ENCODE measurements around the gene CPPED1.

The CPPED1 gene

DNA sequence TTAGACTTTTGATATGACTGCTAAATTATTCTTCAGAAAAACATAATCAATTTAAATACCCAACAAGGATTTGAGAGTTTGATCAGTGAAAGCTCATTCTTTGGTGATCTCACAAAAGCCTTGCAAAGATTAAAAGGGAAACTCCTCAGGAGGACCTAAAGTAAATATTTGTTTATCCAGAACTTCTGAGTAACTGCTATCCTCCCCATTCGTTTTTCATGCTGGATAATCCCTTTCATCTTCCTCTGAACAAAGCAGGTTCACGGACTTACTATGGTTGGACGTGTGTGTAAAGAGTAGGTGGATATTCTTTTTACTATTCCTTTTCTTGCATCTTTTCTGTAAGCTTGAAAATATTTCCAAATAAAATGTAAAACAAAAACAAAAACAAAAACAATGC, 124.7 kb downstream of the CPPED1 start:
- no peak overlapping the region for H3K4me3 ChIP-seq (ENCODE audit: low read depth, low read length)
- in situ Hi-C loops (cut with HindIII; ENCODE audit: low sequenced_read_pairs) = no loop called here
- no peak for DNase-seq (ENCODE audit: low read depth)
- TF ChIP-seq, protein P1, sequence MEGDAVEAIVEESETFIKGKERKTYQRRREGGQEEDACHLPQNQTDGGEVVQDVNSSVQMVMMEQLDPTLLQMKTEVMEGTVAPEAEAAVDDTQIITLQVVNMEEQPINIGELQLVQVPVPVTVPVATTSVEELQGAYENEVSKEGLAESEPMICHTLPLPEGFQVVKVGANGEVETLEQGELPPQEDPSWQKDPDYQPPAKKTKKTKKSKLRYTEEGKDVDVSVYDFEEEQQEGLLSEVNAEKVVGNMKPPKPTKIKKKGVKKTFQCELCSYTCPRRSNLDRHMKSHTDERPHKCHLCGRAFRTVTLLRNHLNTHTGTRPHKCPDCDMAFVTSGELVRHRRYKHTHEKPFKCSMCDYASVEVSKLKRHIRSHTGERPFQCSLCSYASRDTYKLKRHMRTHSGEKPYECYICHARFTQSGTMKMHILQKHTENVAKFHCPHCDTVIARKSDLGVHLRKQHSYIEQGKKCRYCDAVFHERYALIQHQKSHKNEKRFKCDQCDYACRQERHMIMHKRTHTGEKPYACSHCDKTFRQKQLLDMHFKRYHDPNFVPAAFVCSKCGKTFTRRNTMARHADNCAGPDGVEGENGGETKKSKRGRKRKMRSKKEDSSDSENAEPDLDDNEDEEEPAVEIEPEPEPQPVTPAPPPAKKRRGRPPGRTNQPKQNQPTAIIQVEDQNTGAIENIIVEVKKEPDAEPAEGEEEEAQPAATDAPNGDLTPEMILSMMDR (IDR thresholded peaks at IDR 0.05; ENCODE audit: low read depth, low read length, missing control alignments) = no peak

DNA sequence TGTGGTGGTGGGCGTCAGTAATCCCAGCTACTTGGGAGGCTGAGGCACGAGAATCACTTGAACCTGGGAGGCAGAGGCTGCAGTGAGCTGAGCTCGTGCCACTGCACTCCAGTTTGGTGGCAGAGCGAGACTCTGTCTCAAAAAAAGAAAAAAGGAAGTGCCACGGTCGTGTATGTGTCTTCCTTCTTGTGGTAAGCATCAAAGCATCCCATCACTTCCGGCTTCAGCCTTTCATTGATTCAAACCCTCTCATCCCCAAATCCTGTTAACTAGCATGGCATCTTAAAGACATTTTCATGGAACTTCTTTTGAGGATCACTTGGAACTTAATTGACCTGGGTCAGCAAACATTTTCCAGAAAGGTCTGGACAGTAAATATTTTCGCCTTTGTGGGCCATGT, 126.2 kb downstream of the CPPED1 start:
- in situ Hi-C loops (cut with HindIII; ENCODE audit: low sequenced_read_pairs) = no loop called here
- no peak for DNase-seq (ENCODE audit: low read depth)
- TF ChIP-seq, protein P1 (IDR thresholded peaks at IDR 0.05; ENCODE audit: low read depth, low read length, missing control alignments) = no peak
- no peak overlapping the region for H3K4me3 ChIP-seq (ENCODE audit: low read depth, low read length)

DNA sequence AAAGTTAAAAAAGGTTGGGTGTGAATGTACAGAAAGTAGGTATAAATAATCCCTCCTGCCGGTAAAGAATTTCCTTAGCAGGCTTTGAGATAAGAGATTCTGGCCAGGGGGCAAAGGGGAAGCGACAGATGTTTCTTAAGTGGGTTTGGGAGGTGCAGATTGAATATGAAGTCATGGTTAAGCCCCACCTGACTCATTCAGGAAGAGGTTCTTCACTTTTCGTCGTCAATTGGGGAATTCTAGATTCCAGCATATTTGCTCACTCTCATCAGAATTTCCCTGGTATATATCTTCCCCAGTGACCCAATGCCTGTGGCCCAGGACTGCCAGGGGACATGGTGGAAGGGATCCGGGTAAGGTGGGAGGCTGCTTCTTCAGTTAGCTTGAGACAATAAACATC, 127.8 kb downstream of the CPPED1 start:
- H3K4me3 ChIP-seq (ENCODE audit: low read depth, low read length) = no peak overlapping the region
- peak; percentile 2 for DNase-seq (ENCODE audit: low read depth)
- in situ Hi-C loops (cut with HindIII; ENCODE audit: low sequenced_read_pairs) = no loop called here
- TF ChIP-seq, protein P1 (IDR thresholded peaks at IDR 0.05; ENCODE audit: low read depth, low read length, missing control alignments) = no peak

DNA sequence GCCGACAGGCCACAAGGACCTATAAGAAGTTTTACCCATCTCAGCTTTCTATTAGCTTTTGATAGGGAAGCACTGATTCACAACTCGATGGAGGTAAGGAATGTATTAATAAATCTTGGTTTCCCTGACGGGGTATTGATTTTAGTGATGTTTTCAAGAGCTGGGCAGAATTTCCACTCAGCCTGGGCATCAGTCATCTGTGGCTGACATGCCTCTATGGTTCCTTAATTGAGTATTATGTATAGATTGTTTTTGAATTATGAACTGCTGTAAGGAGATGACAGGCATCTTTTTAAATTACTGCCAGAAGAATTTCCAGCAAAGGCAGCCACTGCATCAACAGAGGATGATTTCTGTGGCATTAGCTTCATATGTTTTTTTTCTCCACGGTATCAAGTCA, 128.6 kb downstream of the CPPED1 start:
- in situ Hi-C loops (cut with HindIII; ENCODE audit: low sequenced_read_pairs) = no loop called here
- no peak overlapping the region for H3K4me3 ChIP-seq (ENCODE audit: low read depth, low read length)
- no peak for DNase-seq (ENCODE audit: low read depth)
- TF ChIP-seq, protein P1 (IDR thresholded peaks at IDR 0.05; ENCODE audit: low read depth, low read length, missing control alignments) = no peak

DNA sequence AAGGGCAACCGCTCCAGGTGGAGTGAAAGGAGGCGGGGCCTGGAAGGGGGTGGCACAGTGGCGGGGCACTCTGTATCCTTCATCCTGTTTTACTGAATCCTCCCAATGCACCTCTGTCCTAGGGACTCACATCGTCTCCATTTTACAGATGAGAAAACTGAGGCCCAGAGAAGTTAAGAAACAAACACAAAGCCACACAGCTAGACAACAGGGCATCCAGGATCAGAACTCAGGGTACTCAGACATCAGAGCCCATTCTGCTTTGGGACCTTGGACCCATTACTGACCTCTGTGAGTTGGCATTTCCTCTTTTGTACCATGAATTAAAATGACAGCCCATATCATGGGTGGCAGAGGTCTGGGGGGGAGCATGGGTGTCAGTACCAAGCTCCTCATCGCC, 129.2 kb downstream of the CPPED1 start:
- H3K4me3 ChIP-seq (ENCODE audit: low read depth, low read length) = no peak overlapping the region
- TF ChIP-seq, protein P1 (IDR thresholded peaks at IDR 0.05; ENCODE audit: low read depth, low read length, missing control alignments) = no peak
- in situ Hi-C loops (cut with HindIII; ENCODE audit: low sequenced_read_pairs) = no loop called here
- DNase-seq (ENCODE audit: low read depth) = no peak

DNA sequence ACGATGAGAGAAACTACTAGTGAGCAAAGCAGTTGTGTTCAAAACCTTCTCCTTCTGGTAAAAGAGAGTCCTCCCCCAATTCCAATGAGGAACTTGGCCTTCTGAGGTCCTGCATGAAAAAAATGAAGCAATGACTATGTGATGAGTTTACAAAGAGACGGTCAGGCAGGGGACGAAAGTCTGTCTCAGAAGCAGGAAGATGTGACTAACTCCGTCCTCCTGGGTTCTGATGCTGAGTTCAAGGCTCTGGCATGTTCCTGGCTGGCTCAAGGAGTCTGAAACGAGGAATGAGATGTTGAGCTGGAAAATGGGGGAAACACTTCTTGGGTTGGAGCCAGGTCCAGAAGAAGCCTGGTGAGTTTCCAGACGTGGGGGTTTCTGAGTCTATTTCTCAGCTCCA, 129.6 kb downstream of the CPPED1 start:
- H3K4me3 ChIP-seq (ENCODE audit: low read depth, low read length) = no peak overlapping the region
- no peak for DNase-seq (ENCODE audit: low read depth)
- in situ Hi-C loops (cut with HindIII; ENCODE audit: low sequenced_read_pairs) = no loop called here
- TF ChIP-seq, protein P1 (IDR thresholded peaks at IDR 0.05; ENCODE audit: low read depth, low read length, missing control alignments) = no peak

DNA sequence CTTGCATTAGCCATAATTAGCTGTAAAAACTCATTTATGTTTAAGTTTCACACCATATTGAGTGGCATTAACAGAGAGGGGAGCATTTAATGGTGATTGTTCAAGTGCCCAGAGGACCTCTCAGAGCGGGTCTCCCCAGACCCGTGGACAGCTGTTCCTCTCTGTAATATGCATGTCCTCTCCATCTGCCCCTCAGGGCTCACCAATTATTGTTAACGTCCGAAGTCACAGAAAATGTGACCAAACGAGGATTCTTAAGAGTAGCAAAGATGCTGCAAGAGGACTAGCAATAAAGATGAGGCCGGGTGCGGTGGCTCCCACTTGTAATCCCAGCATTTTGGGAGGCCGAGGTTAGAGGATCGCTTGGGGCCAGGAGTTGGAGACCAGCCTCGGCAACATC, 130.2 kb downstream of the CPPED1 start:
- in situ Hi-C loops (cut with HindIII; ENCODE audit: low sequenced_read_pairs) = no loop called here
- TF ChIP-seq, protein P1 (IDR thresholded peaks at IDR 0.05; ENCODE audit: low read depth, low read length, missing control alignments) = no peak
- no peak for DNase-seq (ENCODE audit: low read depth)
- no peak overlapping the region for H3K4me3 ChIP-seq (ENCODE audit: low read depth, low read length)

All from astrocyte of the cerebellum (primary cell).